Activated CD8-positive, alpha-beta memory T cell treated with anti-CD3 and anti-CD28 coated beads, Interleukin-2, amount 50 U/mL, for 1 hour (primary cell): ENCODE data around the gene FBLN1.
"Not testable (repeated sequence)": the region's sequence is repeated elsewhere in the genome, so short reads cannot be mapped to it uniquely, and the experiment has no call there.

Experiments used
- DNase-seq: peaks from one replicate; pipeline ENCODE4 v3.0.0-alpha.2; 2020; ENCODE audit errors: extremely low read depth

FBLN1 gene, protein sequence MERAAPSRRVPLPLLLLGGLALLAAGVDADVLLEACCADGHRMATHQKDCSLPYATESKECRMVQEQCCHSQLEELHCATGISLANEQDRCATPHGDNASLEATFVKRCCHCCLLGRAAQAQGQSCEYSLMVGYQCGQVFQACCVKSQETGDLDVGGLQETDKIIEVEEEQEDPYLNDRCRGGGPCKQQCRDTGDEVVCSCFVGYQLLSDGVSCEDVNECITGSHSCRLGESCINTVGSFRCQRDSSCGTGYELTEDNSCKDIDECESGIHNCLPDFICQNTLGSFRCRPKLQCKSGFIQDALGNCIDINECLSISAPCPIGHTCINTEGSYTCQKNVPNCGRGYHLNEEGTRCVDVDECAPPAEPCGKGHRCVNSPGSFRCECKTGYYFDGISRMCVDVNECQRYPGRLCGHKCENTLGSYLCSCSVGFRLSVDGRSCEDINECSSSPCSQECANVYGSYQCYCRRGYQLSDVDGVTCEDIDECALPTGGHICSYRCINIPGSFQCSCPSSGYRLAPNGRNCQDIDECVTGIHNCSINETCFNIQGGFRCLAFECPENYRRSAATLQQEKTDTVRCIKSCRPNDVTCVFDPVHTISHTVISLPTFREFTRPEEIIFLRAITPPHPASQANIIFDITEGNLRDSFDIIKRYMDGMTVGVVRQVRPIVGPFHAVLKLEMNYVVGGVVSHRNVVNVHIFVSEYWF

DNA sequence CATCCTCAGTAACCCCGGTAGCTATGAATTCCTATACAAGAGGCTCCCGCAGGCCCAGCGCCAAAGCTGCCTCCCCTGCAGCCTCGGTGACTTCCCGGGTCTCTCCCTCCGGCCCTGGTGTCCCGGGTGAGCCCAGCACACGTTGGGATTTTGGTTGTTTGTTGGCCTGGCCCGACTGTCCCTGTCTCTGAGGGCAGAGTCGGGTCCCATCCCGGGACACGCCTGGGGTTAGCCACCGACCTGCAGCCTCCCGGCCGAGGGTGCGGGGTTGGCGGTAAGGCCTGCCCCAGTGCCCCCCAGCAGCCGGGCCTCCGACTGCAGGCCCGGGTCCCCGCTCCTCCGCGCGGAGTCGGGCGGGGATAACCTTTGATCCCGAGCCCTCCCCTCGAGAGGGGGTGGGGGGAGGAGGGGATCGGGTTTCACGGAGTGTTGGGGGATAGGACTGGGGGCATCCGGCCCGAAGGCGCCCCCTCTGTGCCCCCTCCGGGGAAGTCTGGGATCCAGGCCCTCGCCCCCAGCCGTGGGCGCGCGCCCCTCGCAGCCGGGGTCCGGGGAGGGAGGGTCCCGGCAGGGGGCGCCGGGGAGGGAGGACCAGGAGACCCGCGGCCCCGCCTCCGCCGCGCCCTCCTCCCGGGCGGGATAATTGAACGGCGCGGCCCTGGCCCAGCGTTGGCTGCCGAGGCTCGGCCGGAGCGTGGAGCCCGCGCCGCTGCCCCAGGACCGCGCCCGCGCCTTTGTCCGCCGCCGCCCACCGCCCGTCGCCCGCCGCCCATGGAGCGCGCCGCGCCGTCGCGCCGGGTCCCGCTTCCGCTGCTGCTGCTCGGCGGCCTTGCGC is at the start of gene FBLN1:
Gene FBLN1, plus strand, starts transcription at position 669 of the 835 bp plus-strand sequence. Its CDS starts 103 bp downstream, at position 772.
- DNase-seq: no peak

DNA sequence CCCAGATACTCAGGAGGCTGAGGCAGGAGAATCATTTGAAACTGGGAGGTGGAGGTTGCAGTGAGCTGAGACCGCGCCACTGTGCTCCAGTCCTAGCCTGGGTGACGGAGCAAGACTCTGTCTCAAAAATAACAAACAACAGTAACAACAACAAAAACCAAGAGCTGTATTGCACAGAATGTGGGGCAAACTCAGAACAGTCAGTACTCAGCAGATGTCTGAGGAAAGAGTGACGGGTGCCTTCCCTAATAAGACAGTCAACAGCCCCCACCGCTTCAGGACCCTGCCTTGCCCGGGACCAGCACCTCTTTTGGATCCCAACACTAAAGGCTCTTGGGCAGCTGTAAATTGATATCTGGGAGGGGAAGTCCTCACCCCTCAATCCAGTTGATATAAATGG is 48.9 kb upstream of the FBLN1 start:
- no peak for DNase-seq

DNA sequence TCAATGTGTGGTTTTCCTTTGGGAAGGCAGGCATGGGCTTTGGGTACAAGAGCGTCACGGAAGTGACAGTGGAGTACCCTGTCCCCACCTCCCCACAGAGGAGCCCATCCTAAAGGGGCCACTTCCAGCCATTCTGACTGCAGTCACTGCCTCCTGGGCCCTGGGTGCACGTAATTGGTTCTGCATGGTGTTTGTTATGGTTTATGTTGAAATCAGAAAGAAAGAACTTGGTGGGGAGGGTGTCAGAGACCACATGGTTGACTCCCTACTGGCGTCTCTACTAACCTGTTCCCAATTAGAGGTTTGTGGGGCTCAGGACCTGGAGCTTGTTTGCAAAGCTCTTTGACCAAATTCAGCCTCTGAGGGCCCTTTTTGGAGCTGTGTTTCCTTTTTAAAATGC is 48.4 kb upstream of the FBLN1 start:
- no peak for DNase-seq

DNA sequence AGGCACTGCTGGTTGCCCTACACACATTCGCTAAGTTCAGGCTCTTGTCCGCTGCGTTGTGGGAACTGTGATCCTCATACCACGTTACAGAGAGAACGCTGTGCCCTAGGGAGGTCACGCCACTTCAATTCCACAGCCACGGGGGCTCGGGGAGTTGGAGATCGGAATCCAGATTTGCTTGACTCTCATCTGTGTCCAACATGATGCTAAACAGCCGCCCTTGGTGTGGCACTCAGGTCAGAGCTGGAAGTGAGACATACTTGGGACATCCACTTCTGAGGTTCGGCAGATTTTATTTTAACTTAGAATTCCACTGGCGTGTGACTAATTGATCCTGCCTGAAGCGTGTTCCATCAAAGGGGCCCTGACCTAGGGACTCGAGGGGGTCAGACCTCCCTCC is 47.5 kb upstream of the FBLN1 start:
- DNase-seq: no peak

DNA sequence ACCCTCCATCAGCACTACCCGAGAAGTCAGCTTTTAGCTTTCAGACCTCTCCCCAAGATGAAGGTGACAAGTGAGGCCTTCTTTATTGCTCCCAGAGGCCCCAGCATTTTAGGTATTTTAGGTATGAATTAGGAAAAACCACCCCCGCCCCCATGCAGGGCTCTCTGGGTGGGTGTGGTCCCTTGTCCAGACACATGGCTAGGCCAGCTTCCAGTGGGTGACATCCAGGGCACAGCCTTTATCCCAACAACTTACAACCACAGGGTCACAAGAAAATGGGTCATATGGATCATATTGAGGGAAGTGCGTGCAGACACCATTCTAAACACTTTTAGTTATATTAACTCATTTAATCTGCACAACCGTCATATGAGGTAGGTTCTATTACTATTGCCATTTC is 47.1 kb upstream of the FBLN1 start:
- no peak for DNase-seq

DNA sequence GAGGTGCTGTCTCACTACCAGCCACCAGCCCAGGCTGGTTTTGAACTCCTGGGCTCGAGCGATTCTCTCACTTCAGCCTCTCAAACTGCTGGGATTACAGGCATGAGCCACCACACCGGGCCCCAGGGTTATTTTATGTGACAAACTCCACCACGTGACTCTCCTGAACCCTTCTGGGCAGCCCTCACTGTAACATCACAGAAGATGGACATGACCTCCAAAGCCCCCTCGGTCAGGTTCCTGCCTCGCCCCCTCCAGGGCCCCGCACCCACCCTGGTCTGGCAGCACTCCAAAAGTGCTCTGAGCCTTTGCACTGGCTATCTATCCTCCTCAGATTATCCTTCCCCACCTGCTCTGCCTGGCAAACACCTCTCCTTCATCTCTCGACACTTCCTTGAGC is 45.9 kb upstream of the FBLN1 start:
- DNase-seq: no peak

DNA sequence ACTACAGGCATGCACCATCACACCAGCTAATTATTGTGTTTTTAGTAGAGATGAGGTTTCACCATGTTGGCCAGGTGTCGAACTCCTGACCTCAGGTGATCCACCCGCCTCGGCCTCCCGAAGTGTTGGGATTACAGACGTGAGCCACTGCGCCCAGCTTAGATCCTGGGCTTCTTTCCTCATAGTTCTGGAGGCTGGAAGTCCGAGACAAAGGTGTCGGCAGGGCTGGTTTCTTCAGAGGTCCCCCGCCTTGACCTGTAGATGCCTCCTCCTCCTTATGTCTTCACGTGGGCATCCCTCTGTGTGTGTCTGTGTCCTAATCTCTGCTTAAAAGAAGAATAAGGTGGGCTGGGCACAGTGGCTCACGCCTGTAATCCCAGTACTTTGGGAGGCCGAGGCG is 44.2 kb upstream of the FBLN1 start:
- no peak for DNase-seq

DNA sequence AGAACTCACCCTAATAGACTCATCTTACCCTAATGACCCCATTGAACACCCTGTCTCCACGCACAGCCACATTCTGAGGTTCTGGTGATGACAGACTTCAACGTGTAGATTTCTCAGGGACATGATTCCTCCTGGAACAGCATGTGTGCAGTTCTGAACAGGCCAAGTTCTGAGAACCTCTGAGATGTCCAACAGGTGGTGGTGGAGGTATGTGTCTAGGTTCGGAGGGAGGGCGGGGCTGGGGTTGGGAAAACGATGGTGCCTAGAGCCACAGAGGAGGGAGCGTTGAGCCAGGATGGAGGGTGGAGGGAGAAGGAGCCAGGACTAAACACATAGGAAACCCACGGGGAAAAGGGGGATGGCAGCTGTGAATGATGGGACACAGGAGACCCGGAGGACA is 43.4 kb upstream of the FBLN1 start:
- DNase-seq: no peak

DNA sequence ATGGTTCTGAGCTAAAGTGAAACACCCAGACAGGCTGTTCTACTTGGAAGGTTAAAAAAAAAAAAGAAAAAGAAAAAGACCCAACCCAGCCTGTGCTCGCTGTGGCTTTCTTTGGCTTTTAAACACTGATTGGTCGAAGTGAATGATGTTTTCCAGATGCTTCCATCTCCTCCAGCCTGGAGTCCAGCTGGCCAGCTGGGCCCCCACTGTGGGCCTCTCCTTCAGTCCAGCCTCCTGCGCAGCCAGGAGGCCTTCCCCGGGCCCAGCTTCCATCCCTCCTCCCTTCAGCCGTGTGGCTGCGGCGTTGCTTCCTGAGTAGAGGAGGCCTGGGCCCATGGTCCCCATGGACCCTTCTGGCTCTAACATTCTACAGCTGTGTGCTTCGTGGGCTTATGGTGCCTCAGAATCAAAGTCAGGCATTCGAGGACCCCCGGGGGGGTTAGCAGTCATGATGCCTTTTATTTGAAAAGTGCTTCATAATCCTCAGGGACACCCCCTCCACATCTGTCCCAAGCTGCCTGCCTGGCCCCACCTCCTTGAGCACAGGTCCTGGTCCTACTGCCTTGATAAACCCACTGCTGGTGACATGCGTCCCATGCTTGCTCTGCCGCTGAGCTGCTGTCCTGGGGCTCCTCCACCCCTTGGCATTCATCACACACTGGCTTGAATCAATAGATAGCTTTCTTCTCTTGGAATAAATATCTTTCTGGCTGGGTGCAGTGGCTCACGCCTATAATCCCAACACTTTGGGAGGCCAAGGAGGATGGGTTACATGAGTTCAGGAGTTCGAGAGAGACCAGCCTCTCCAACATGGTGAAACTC is 42.2 kb upstream of the FBLN1 start:
- no peak for DNase-seq

DNA sequence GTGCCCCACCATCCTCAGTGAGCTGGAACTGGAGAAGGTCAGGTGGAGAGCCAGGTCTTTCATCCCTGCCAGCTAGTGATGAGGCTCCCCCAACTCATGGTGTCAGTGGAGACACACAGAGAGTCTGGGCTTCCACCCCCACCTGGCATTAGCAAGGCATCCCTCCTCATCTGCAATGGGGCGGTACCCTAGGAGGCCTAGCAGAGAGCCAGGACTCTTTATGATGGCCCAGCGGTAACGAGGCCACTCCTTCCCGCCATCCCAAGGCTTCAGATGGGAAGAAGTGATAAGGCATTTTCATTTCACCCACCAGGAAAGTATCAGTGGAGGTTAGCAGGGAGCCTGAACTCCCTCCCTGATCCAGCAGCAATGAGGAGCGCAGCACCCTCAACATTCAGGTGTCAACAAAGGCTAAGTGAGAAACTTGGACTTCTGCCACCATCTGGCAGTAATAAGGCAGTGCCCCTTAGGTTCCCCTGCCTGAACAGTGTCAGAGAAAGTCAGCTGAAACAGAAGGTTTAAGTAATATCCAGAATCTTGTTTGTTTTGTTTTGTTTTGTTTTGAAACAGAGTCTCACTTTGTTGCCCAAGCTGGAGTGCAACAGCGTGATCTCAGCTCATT is 40.5 kb upstream of the FBLN1 start:
- no peak for DNase-seq

DNA sequence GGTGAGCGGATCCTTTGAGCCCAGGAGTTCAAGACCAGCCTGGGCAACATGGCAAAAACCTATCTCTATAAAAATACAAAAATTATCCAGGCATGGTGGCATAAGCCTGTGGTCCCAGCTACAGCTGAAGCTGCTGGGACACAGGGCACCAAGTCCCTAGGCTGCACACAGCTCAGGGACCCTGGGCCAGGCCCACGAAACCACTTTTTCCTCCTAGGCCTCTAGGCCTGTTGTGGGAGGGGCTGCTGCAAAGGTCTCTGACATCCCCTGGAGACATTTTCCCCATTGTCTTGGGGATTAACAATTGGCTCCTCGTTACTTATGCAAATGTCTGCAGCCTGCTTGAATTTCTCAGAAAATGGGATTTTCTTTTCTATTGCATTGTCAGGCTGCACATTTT is 39.0 kb upstream of the FBLN1 start:
- DNase-seq: not testable (repeated sequence)

DNA sequence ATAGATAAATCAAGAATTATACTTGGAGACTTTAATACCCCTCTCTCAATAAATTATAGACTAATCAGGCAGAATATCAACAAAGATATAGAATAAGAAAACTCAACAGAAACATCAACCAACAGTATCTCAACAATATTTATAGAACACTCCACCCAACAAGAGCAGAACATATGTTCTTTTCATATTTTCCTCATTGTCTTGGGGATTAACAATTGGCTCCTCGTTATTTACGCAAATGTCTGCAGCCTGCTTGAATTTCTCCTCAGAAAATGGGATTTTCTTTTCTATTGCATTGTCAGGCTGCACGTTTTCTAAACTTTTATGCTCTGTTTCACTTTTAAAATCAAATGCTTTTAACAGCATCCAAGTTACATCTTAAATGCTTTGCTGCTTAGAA is 37.0 kb upstream of the FBLN1 start:
- DNase-seq: no peak

DNA sequence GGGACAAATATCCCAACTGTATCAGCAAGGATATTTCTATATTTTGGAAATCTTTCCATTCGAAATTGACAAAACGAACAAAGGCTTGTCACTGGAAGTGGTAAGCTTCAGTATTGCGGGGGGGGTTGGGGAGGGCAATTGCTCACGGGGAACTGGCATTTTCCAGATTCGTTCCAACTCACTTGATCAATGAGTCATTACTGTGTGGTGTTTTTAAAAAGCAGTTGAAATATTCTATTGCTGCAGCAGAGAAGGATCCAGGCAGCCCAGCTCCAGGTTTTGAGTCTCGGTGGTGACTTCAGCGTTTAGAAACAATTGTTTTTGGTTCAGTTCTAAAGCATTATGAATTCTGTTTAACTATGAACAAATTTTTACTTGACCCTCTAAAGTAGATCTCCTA is 33.8 kb upstream of the FBLN1 start:
- no peak for DNase-seq

DNA sequence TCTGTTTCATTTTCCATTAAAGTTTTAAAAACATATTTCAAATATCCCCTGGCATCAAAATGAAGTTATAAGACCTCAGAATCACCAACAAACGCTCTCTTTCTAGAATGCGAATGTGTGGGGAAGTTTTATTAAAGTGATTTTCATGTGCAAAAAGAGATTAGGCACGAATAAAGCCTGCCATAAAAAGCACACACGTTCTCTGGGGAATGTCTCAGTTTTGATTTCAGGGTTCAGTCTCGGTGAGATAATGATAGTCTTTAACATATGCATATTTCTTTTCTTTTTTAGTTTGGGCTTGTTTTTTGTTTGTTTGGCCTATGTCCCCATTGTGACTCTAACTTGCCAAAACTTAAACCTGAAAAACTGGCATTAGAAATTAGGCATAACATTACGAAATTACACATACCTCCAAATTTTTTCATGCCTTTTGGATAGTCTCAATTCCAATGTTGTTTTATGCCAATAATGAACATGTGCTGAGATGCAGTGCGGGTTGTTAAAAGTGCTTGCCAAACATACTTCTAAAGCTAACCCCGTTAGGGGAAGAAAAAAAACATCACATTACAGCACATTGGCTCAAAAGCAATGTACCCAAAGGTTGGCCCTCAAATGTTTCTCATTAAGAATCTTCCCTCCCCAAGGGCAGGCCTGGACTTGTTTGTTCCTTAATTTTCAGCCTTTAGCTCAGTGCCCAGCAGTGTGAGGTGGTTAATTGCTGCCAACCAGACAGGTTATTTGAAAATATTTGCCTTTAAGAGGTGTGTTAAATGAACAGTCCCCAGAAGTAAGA is 33.2 kb upstream of the FBLN1 start:
- no peak for DNase-seq

DNA sequence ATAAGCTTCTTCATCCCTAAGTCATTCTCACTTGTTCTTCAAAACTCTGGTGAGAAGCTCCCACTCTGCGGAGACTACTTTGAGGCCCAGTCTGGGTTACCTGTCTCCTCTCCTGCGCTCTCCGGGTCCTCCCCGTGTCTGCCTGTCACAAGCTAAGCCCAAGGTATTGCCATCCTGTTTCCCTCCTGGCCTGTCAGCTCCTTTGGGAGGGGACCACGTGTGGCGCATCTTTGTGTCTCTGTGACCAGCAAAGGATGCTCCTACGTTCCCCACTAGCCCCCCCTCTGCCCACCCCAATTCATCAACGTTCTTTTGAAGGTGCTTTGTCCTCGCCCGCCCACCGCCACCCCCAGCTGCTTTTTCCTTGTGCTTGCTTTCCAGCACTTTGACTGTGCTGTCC is 31.8 kb upstream of the FBLN1 start:
- DNase-seq: no peak

DNA sequence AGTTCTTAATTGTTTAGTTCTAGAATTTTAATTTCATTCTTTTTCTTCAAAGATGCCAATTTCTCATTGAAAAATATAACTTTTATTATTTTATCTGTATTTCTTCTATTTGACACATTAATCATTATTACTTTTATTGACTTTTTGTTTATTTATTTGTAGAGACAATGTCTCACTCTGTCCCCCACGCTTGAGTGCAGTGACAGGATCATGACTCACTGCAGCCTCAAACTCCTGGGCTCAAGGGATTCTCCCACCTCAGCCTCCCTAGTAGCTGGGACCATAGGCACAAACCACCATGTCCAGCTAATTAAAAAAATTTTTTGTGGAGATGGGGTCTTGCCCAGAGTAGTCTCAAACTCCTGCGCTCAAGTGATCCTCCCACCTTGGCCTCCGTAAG is 30.3 kb upstream of the FBLN1 start:
- DNase-seq: no peak

DNA sequence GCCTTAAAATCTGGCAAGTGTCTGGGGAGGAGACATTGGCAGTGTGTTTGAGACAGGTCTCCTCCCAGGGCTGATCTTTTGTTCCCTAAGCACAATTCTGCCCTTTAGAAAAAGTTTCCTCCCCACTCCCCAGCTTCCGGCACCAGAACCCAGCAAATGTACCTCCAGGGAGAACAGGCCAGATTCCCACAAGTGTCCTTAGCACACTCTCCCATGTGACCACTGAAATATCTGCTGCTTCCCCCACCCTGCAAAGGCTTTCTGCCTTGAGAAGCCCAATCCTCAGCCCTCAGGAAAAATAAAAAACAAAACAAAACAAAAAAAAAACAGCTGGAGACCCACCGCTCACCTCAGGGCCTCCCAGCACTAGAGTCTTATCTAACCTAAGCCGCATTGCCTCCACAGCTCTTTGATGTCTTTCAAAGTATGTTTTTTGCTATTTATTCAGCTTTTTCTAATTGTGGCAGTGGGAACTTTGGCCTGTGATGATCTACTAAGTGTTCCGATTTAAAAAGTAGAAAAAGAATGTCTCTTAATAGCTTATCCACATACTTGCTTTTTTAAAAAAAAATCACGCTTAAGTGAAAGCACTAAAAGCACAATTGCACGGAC is 29.0 kb upstream of the FBLN1 start:
- no peak for DNase-seq

DNA sequence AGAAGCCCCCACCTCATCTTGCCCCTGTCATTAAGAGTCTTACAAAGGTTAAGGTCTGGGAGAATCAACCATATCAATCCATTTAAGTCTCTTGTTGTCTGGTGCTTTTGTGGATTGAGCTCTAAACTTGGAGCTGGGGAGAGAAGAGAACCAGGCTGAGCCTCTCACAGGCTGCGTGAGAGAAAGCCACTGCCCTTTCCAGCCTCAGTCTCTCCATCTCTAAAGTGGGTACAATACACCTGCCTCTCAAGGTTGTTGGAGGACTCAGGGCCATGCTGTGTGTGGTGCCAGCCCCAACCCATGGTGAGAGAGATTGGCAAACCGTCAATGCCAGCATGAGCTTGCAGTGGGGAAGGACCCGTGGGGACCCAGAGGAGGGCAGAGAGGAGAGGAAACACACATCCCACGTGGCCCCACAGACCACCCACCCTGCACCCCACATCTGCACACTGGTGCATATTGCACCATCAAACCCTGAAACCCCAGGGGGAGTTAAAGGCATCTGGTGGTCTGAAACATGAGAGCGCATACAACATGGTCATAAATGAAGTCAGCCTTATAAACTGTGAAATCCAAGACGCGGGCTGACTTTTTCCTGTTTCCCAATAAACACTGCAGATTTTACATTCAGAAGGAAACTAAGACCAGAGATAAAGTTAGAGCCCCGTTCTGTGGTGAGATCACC is 27.5 kb upstream of the FBLN1 start:
- DNase-seq: no peak

DNA sequence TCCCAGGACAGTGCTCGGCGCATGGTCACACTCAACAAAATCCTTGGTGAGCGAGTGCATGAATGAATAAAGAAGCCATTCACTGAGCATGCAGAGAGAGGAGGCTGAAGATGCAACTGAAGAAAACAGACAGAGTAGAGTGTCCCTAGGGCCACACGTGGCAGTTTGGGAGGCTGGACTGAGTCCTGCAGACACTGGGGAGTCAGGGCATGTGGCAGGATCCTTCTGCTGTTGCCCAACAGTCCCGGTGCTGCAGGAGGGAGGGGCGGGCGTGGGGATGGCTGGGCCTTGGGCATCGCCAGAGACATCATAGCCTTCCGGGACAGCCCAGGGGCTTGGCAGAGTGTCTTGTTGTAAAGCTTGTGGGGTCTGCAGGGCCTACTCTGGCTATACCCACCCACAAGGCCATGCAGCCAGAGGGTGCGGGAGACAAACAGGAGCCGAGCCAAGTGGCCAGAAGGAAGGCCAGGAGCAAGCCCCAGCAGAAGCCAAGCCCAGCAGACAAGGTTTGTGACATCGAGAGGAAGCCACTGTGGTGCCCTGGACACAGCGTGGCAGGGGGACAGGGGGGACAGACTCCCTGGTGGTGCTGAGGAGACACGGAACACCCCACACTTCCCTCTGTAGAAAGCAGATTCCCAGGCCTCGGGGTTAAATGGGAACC is 26.7 kb upstream of the FBLN1 start:
- DNase-seq: no peak
